Activated naive CD4-positive, alpha-beta T cell treated with anti-CD3 and anti-CD28 coated beads, Interleukin-2, amount 50 U/mL, for 24 hours (primary cell): ENCODE measurements around the gene PYGO1.
"Not testable (repeated sequence)": the region's sequence is repeated elsewhere in the genome, so short reads cannot be mapped to it uniquely, and the experiment has no call there.

Experiments used
- H3K27ac Mint-ChIP-seq: one replicate; pipeline ENCODE4 v1.8.0; 2021; ENCODE audit warnings: mild to moderate bottlenecking, mixed read lengths
- H3K27me3 Mint-ChIP-seq: one replicate; pipeline ENCODE4 v1.8.0; 2021; ENCODE audit warnings: mixed read lengths
- H3K36me3 Mint-ChIP-seq: one replicate; pipeline ENCODE4 v1.8.0; 2021; ENCODE audit warnings: mixed read lengths
- H3K4me1 Mint-ChIP-seq: one replicate; pipeline ENCODE4 v1.8.0; 2021; ENCODE audit warnings: mixed read lengths
- H3K4me3 Mint-ChIP-seq: one replicate; pipeline ENCODE4 v1.8.0; 2021; ENCODE audit warnings: mild to moderate bottlenecking, mixed read lengths
- H3K9me3 Mint-ChIP-seq: one replicate; pipeline ENCODE4 v1.8.0; 2021; ENCODE audit warnings: mixed read lengths

The PYGO1 gene

DNA sequence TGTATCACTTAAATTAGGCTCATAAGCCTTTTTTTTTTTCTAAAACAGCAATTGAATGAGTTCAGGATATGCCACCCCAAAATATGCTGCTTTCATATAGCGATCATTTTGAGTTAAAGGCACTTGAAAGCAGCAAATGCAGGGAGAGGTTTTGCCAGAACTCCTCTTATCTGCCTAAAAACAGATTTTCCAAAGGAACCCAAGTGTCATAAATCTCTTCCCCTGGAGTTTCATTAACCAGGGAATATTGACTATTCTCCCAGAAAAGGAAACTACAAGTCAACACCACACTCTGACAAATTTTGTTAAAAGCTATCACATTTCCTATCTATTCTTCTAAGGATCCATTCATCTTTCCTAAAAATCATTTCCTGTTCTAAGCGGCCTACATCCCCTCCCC is 91.4 kb downstream of the PYGO1 start:
- Mint-ChIP-seq H3K27me3 (no peaks in the 10 kb centered on the region), H3K27ac (no peak overlapping the region), H3K4me1 (peaks cover 20% of the 10 kb centered on the region), H3K36me3 (no peaks in the 10 kb centered on the region), H3K9me3 (no peaks in the 10 kb centered on the region), H3K4me3 (no peak overlapping the region)

DNA sequence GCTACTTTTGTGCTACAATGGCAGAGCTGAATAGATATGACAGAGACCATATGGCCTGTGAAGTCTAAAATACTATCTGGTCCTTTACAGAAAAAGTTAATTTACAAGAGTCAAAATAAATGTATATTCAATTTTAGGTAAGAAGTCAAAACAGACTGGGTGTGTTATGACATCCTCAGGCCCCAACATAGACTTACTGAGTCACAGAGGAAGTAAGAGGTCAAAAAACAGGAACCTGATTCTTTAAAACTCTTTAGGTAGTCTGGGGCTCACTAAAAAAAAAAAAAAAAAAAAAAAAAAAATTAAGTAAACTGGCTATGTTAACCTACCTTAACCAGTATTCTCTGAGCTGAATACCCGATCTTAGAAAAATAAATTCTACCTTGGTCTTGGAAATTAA is 93.2 kb downstream of the PYGO1 start:
- no peaks in the 10 kb centered on the region for H3K9me3 Mint-ChIP-seq
- no peak overlapping the region for H3K4me3 Mint-ChIP-seq
- H3K27ac Mint-ChIP-seq: no peak overlapping the region
- no peaks in the 10 kb centered on the region for H3K27me3 Mint-ChIP-seq
- H3K4me1 Mint-ChIP-seq: peaks cover 20% of the 10 kb centered on the region
- H3K36me3 Mint-ChIP-seq: peaks cover 2% of the 10 kb centered on the region

DNA sequence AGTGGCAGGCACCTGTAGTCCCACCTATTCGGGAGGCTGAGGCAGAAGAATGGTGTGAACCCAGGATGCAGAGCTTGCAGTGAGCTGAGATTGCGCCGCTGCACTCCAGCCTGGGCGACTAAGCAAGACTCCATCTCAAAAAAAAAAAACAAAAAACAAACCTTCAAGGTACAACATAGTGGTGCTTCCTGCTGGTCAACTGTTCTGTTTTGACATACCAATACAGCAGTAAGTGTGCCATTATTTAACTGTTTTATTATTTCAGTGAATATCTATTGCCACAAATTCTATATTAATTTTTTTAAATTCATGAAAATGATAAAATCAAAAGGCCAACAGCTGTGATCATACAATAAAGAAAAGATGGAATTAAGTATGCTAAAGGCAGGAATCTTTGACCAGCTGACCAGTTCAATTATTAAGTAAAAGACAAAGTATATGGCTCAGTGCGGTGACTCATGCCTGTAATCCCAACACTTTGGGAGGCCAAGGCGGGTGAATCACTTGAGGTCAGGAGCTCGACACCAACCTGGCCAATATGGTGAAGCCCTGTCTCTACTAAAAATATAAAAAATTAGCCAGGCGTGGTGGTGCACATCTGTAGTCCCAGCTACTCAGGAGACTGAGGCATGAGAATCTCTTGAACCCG is 99.1 kb downstream of the PYGO1 start:
- not testable (repeated sequence) for H3K4me1 Mint-ChIP-seq, H3K27ac Mint-ChIP-seq, H3K27me3 Mint-ChIP-seq, H3K9me3 Mint-ChIP-seq, H3K4me3 Mint-ChIP-seq, H3K36me3 Mint-ChIP-seq
